ENCODE data around the gene UPP2.

DNA sequence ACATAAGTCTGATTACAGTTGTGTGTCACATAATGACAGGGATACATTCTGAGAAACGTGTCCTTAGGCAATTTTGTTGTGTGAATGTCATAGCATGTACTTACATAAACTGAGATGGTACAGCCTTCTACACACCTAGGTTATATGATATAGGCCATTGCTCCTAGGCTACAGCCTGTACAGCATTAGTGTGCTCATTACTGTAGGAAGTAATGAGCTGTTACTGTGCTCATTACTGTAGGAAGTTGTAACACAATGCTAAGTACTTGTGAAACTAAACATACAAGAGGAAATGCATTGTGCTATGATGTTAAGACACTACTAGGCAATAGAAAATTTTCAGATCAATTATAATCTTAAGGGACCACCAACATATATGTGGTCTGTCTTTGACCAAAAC, 72.8 kb downstream of the UPP2 start:
- TF ChIP-seq, protein P1, sequence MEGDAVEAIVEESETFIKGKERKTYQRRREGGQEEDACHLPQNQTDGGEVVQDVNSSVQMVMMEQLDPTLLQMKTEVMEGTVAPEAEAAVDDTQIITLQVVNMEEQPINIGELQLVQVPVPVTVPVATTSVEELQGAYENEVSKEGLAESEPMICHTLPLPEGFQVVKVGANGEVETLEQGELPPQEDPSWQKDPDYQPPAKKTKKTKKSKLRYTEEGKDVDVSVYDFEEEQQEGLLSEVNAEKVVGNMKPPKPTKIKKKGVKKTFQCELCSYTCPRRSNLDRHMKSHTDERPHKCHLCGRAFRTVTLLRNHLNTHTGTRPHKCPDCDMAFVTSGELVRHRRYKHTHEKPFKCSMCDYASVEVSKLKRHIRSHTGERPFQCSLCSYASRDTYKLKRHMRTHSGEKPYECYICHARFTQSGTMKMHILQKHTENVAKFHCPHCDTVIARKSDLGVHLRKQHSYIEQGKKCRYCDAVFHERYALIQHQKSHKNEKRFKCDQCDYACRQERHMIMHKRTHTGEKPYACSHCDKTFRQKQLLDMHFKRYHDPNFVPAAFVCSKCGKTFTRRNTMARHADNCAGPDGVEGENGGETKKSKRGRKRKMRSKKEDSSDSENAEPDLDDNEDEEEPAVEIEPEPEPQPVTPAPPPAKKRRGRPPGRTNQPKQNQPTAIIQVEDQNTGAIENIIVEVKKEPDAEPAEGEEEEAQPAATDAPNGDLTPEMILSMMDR (conservative IDR thresholded peaks at IDR 0.05) = no peak
- no peak for TF ChIP-seq EZH2 (IDR thresholded peaks at IDR 0.05; ENCODE audit: low read depth)
